ENCODE results near the gene STOML3. TPM values are rescaled to one million over a fixed set of nuclear protein-coding genes. Genes with fewer than 3 reads are reported as not detected.

STOML3 gene
- total RNA-seq, 1 donor from 2014 or later, result 0.21 TPM

- no peaks in the 10 kb centered on the region for H3K79me2 ChIP-seq (ENCODE audit: low read depth)
- no peaks in the 10 kb centered on the region for H3K4me1 ChIP-seq
- Mint-ChIP-seq H3K27ac (no peak overlapping the region), H3K9me3 (no peaks in the 10 kb centered on the region), H3K4me1 (no peaks in the 10 kb centered on the region), H3K36me3 (no peaks in the 10 kb centered on the region), H3K4me3 (no peak overlapping the region), H3K27me3 (ENCODE audit: insufficient read depth, low read depth) (no peaks in the 10 kb centered on the region)
- no peak overlapping the region for H3K4me2 ChIP-seq
- H3K4me3 ChIP-seq, result no peak overlapping the region
- peak overlapping the region; percentile 3 for H2AFZ ChIP-seq (replicated peaks)
- H3K9me3 ChIP-seq (ENCODE audit: low read depth), result no peaks in the 10 kb centered on the region
- no peaks in the 10 kb centered on the region for H3K36me3 ChIP-seq
- H4K20me1 ChIP-seq (ENCODE audit: low read depth), result no peaks in the 10 kb centered on the region
- H3F3A ChIP-seq (ENCODE audit: low read depth), result no peaks in the 10 kb centered on the region
- no peaks in the 10 kb centered on the region for H3K27me3 ChIP-seq
- no peak overlapping the region for H3K9ac ChIP-seq
- H3K27ac ChIP-seq, result no peak overlapping the region
- TF ChIP-seq CTCF (IDR thresholded peaks at IDR 0.05) (no peak), EZH2phosphoT487 (IDR thresholded peaks at IDR 0.05) (no peak)
- no peak for DNase-seq (ENCODE audit: low spot score)
Observed at GRCh38 chr13:38998739-38999138, 8.1 kb upstream of the STOML3 start.

- peak overlapping the region; percentile 75 for H2AFZ ChIP-seq (replicated peaks)
- Mint-ChIP-seq H3K9me3 (no peaks in the 10 kb centered on the region), H3K4me1 (peaks cover 8% of the 10 kb centered on the region)
Observed at GRCh38 chr13:38993381-38993780, 2.8 kb upstream of the STOML3 start.

GRCh38 chr13:38981096-38981495, 9.5 kb downstream of the STOML3 start:
- TF ChIP-seq EZH2 (IDR thresholded peaks at IDR 0.05), result no peak
- TF ChIP-seq EZH2phosphoT487 (IDR thresholded peaks at IDR 0.05), result no peak
- no peak for TF ChIP-seq CTCF (IDR thresholded peaks at IDR 0.05)
- no peaks in the 10 kb centered on the region for H4K20me1 ChIP-seq (ENCODE audit: low read depth)
- H3K4me1 ChIP-seq, result peaks cover 25% of the 10 kb centered on the region
- DNase-seq (ENCODE audit: low spot score), result peak; percentile 15
- Mint-ChIP-seq H3K36me3 (no peaks in the 10 kb centered on the region), H3K4me1 (peaks cover 18% of the 10 kb centered on the region), H3K9me3 (peaks cover 11% of the 10 kb centered on the region), H3K4me3 (no peak overlapping the region), H3K27ac (no peak overlapping the region), H3K27me3 (ENCODE audit: insufficient read depth, low read depth) (peaks cover 10% of the 10 kb centered on the region)
- no peaks in the 10 kb centered on the region for H3K36me3 ChIP-seq
- no peaks in the 10 kb centered on the region for H3K27me3 ChIP-seq
- H3F3A ChIP-seq (ENCODE audit: low read depth), result peaks cover 32% of the 10 kb centered on the region
- H3K9me3 ChIP-seq (ENCODE audit: low read depth), result no peaks in the 10 kb centered on the region
- no peaks in the 10 kb centered on the region for H3K79me2 ChIP-seq (ENCODE audit: low read depth)
- H3K4me3 ChIP-seq, result peak overlapping the region; percentile 23
- H2AFZ ChIP-seq (replicated peaks), result no peak overlapping the region
- H3K4me2 ChIP-seq, result peak overlapping the region; percentile 65
- H3K27ac ChIP-seq, result peak overlapping the region; percentile 95
- H3K9ac ChIP-seq, result no peak overlapping the region

More at GRCh38 chr13:38993381-38993780, 2.8 kb upstream of the STOML3 start:
- Histone ChIP-seq H3K4me3 (no peak overlapping the region), H3K9me3 (ENCODE audit: low read depth) (no peaks in the 10 kb centered on the region), H3K36me3 (no peaks in the 10 kb centered on the region), H3K9ac (no peak overlapping the region), H3K79me2 (ENCODE audit: low read depth) (no peaks in the 10 kb centered on the region), H3K4me2 (no peak overlapping the region), H4K20me1 (ENCODE audit: low read depth) (no peaks in the 10 kb centered on the region), H3K4me1 (peaks cover 11% of the 10 kb centered on the region), H3K27ac (no peak overlapping the region), H3F3A (ENCODE audit: low read depth) (peaks cover 10% of the 10 kb centered on the region), H3K27me3 (no peaks in the 10 kb centered on the region)
- no peak for TF ChIP-seq EZH2 (IDR thresholded peaks at IDR 0.05)
- TF ChIP-seq EZH2phosphoT487 (IDR thresholded peaks at IDR 0.05), result no peak
- TF ChIP-seq CTCF (IDR thresholded peaks at IDR 0.05), result no peak
- no peak for DNase-seq (ENCODE audit: low spot score)
- Mint-ChIP-seq H3K36me3 (no peaks in the 10 kb centered on the region), H3K27ac (no peak overlapping the region), H3K4me3 (no peak overlapping the region), H3K27me3 (ENCODE audit: insufficient read depth, low read depth) (peaks cover 2% of the 10 kb centered on the region)

Data from neural progenitor cell (in vitro differentiated cells).